T-cell (primary cell): Measurements from ENCODE around the gene STIM1. TPM values are rescaled to one million over a fixed set of nuclear protein-coding genes. Genes with fewer than 3 reads are reported as not detected.

ENCODE experiments used
- ATAC-seq, 4 experiments: fragments of 200-7000 bp in 3 of 4; fragments of 150-1000 bp in 1 of 4; cut with Tn5 transposase; replicated peaks in 1 of 4; 1 replicate in 3 of 4; 2 replicates in 1 of 4; pipeline ENCODE4 v1.10.0; 2021; ENCODE audit warnings: moderate library complexity in 3 of 4, mild to moderate bottlenecking in 2 of 4, moderate number of reproducible peaks in 1 of 4
- CTCF ChIA-PET, 2 donors: fragments of 300-600 bp; sonication (Branson Sonifier 250); formaldehyde crosslinking; loops; one replicate each; lab custom pipeline; 2022; ENCODE audit warnings: antibody characterized with exemption in 2 of 2; lab: Charles Lee
- POLR2A ChIA-PET, 2 donors: fragments of 300-600 bp; sonication (Branson Sonifier 250); formaldehyde crosslinking; loops; one replicate each; lab custom pipeline; 2022; ENCODE audit warnings: antibody characterized with exemption in 2 of 2; lab: Charles Lee
- DNase-seq, 35 experiments: peaks; one replicate each; pipeline versions ENCODE4 v3.0.0 to v3.0.0-alpha.2; 2013 to 2023
- H3K27ac ChIP-seq: one replicate; pipeline ENCODE4 v1.5.1; 2013; ENCODE audit warnings: low read length
- H3K27me3 ChIP-seq, 2 experiments: replicated peaks in 1 of 2; 1 replicate in 1 of 2; 2 replicates in 1 of 2; pipeline versions ENCODE4 v1.6.1 to v1.7.0; 2013; ENCODE audit warnings: low read length in 1 of 2, mixed read lengths in 1 of 2; ENCODE audit not compliant: control insufficient read depth in 2 of 2, insufficient read depth in 2 of 2; ENCODE audit errors: extremely low read depth in 1 of 2
- H3K36me3 ChIP-seq, 2 donors: 1 replicate in 1 of 2; 2 replicates in 1 of 2; pipeline versions ENCODE4 v1.6.1 to v1.7.0; 2013; ENCODE audit warnings: low read length in 1 of 2; ENCODE audit not compliant: control insufficient read depth in 2 of 2, insufficient read depth in 1 of 2; ENCODE audit errors: extremely low read depth in 1 of 2
- H3K4me1 ChIP-seq, 2 experiments: 1 replicate in 1 of 2; 2 replicates in 1 of 2; pipeline versions ENCODE4 v1.6.1 to v1.7.0; 2013; ENCODE audit warnings: low read length in 2 of 2, mixed read lengths in 1 of 2; ENCODE audit not compliant: insufficient read depth in 2 of 2, control insufficient read depth in 1 of 2; ENCODE audit errors: extremely low read depth in 1 of 2
- H3K4me3 ChIP-seq, 2 donors: 1 replicate in 1 of 2; 2 replicates in 1 of 2; pipeline versions ENCODE4 v1.5.1 to v1.7.0; 2013; ENCODE audit warnings: mild to moderate bottlenecking in 2 of 2, low read length in 1 of 2, moderate library complexity in 1 of 2; ENCODE audit not compliant: control insufficient read depth in 1 of 2; ENCODE audit errors: extremely low read depth in 1 of 2
- H3K9me3 ChIP-seq: 2 replicates; pipeline ENCODE4 v1.7.0; 2013
- H3K27ac Mint-ChIP-seq, 2 donors: one replicate each; pipeline ENCODE4 v1.8.0; 2020 to 2021; ENCODE audit warnings: mild to moderate bottlenecking in 2 of 2, mixed read lengths in 2 of 2
- H3K27me3 Mint-ChIP-seq, 2 donors: one replicate each; pipeline ENCODE4 v1.8.0; 2021 to 2022; ENCODE audit warnings: mixed read lengths in 2 of 2
- H3K36me3 Mint-ChIP-seq: one replicate; pipeline ENCODE4 v1.8.0; 2021; ENCODE audit warnings: mixed read lengths
- H3K4me1 Mint-ChIP-seq, 3 donors: one replicate each; pipeline ENCODE4 v1.8.0; 2020 to 2022; ENCODE audit warnings: mixed read lengths in 3 of 3, mild to moderate bottlenecking in 1 of 3
- H3K4me3 Mint-ChIP-seq, 3 donors: one replicate each; pipeline ENCODE4 v1.8.0; 2020 to 2022; ENCODE audit warnings: mild to moderate bottlenecking in 3 of 3, mixed read lengths in 3 of 3, moderate library complexity in 3 of 3
- H3K9me3 Mint-ChIP-seq, 3 donors: one replicate each; pipeline ENCODE4 v1.8.0; 2020 to 2022; ENCODE audit warnings: mixed read lengths in 3 of 3
- WGBS: methylation state at CpG from one replicate; pipeline ENCODE4 v1.1.5; 2013; ENCODE audit warnings: missing lambda C conversion rate; ENCODE audit not compliant: insufficient coverage; 5-methylcytosine and 5-hydroxymethylcytosine counted together
- total RNA-seq, 35 experiments: library from RNA in 6 of 35; stranded (reverse) in 6 of 35; fragments of 120-200 nt in 1 of 35; gene quantifications; one replicate each; pipeline versions ENCODE4 v1.2.1 to v1.2.4 and lab custom pipeline; 2013 to 2026

Gene STIM1
- total RNA-seq, 5 donors from 2014 or later (not counting 1 experiment from before 2014, with no cell fraction given), result 87.6 to 139 (median 94.5) TPM

DNA sequence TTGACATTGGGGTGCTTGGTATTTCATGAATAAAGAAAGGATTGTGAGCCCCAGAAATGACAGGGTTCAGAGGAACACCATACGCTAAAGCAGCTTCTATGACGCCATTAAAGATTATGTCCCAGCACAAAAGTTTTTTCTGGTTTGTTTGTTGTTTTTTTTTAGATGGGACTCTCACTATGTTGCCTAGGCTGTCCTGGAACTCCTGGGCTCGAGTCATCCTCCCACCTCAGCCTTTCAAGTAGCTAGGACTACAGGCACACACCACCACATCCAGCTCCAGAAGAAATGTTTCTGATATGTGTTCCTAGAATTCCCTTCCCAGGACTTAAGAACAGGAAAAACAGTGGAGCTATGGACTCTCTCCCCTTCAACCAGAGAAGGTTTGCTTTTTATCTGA is 12.1 kb upstream of the STIM1 start:
- Mint-ChIP-seq H3K36me3 (peaks cover 6% of the 10 kb centered on the region), H3K9me3 (no peaks in the 10 kb centered on the region), H3K27me3 (no peaks in the 10 kb centered on the region), H3K4me3 (no peak overlapping the region), H3K4me1 (peaks cover 41 to 45% (median 41%) of the 10 kb centered on the region in 3 donors), H3K27ac (peak overlapping the region; percentile 49 to 66)
- CTCF ChIA-PET, result interaction anchor here in 1 of 2 donors (1.9 to 9.9 kb wide), 2 partner anchors 9 to 229 kb away, joined by 6 to 248 read pairs; partner anchors contain the start of gene STIM1
- DNase-seq (no peak), ATAC-seq (no peak)
- Histone ChIP-seq H3K9me3 (no peaks in the 10 kb centered on the region), H3K36me3 (peaks cover 0 to 5% of the 10 kb centered on the region in 2 donors), H3K27ac (no peak overlapping the region), H3K27me3 (no peaks in the 10 kb centered on the region), H3K4me1 (peaks cover 28 to 32% of the 10 kb centered on the region in 2 experiments), H3K4me3 (no peak overlapping the region)
- POLR2A ChIA-PET, result interaction anchor here (0.7 to 1.4 kb wide), 3 partner anchors 11 to 230 kb away, joined by 3 to 5 read pairs (median 4); no protein-coding TSS in a partner anchor
- WGBS, result 100% methylated on average over 2 of the region's 3 CpGs

DNA sequence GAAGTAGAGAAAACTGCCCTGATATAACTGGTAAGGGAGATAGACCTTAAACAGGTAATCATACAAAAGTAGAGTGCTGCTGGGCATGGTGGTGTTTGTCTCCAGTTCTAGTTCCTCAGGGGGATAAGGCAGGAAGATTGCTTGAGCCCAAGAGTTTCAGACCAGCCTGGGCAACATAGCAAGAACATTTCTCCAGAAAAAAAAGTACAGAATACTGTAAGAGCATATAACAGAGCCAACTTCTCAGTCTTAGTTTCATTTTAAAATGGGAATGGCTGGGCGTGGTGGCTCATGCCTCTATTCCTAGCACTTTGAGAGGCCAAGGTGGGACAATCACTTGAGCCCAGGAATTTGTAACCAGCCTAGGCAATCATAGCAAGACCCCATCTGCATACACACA is 10.2 kb upstream of the STIM1 start:
- no peak overlapping the region for H3K27ac ChIP-seq
- no peaks in the 10 kb centered on the region for H3K36me3 ChIP-seq
- CTCF ChIA-PET, result interaction anchor here (1.2 to 2.6 kb wide), 4 partner anchors 9 to 227 kb away, joined by 5 to 13 read pairs (median 6); partner anchors contain the start of gene STIM1 (in 1 of the 2)
- Mint-ChIP-seq H3K4me1 (peaks cover 32 to 36% (median 34%) of the 10 kb centered on the region in 3 donors), H3K4me3 (no peak overlapping the region), H3K27ac (no peak overlapping the region), H3K27me3 (no peaks in the 10 kb centered on the region), H3K9me3 (no peaks in the 10 kb centered on the region), H3K36me3 (no peaks in the 10 kb centered on the region)
- ATAC-seq, result no peak
- H3K4me1 ChIP-seq, result peaks cover 13 to 25% of the 10 kb centered on the region in 2 experiments
- no peaks in the 10 kb centered on the region for H3K9me3 ChIP-seq
- no peak for DNase-seq
- H3K27me3 ChIP-seq, result no peaks in the 10 kb centered on the region
- POLR2A ChIA-PET, result interaction anchor here in 1 of 2 donors (0.5 kb wide), 1 partner anchor 60 kb away, joined by 4 read pairs; no protein-coding TSS in a partner anchor
- no peak overlapping the region for H3K4me3 ChIP-seq
- WGBS, result no CpG with 5 or more reads among the region's 1 CpG

DNA sequence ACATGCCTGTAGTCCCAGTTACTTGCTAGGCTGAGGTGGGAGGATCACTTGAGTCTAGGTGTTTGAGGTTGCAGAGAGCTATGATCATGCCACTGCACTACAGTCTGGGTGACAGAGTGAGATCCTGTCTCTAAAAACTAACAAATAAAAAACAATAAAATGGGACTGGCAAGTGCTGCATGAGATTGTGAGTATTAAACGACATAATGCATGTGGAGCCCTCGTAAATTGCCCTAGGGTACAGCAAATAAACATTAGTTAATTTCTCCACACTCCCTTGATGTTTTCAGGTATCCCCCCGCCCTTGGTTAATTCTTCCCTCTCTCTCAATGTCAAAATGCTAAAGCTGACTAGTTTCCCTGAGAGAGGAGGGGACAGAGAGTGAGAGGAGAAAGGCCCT is 9.8 kb upstream of the STIM1 start:
- no peak overlapping the region for H3K4me3 Mint-ChIP-seq
- H3K9me3 Mint-ChIP-seq, result no peaks in the 10 kb centered on the region
- no peak overlapping the region for H3K27ac Mint-ChIP-seq
- Histone ChIP-seq H3K4me1 (peaks cover 13 to 25% of the 10 kb centered on the region in 2 experiments), H3K27ac (no peak overlapping the region), H3K4me3 (no peak overlapping the region), H3K36me3 (no peaks in the 10 kb centered on the region), H3K27me3 (no peaks in the 10 kb centered on the region), H3K9me3 (no peaks in the 10 kb centered on the region)
- CTCF ChIA-PET, result interaction anchor here in 1 of 2 donors (1.2 to 2.6 kb wide), 2 partner anchors 9 to 227 kb away, joined by 6 to 13 read pairs; partner anchors contain the start of gene STIM1
- WGBS, result no CpG with 5 or more reads among the region's 3 CpGs
- POLR2A ChIA-PET, result no interaction called here
- H3K27me3 Mint-ChIP-seq, result no peaks in the 10 kb centered on the region
- no peak for ATAC-seq
- no peak for DNase-seq
- H3K36me3 Mint-ChIP-seq, result no peaks in the 10 kb centered on the region
- H3K4me1 Mint-ChIP-seq, result peaks cover 32 to 37% (median 34%) of the 10 kb centered on the region in 3 donors

DNA sequence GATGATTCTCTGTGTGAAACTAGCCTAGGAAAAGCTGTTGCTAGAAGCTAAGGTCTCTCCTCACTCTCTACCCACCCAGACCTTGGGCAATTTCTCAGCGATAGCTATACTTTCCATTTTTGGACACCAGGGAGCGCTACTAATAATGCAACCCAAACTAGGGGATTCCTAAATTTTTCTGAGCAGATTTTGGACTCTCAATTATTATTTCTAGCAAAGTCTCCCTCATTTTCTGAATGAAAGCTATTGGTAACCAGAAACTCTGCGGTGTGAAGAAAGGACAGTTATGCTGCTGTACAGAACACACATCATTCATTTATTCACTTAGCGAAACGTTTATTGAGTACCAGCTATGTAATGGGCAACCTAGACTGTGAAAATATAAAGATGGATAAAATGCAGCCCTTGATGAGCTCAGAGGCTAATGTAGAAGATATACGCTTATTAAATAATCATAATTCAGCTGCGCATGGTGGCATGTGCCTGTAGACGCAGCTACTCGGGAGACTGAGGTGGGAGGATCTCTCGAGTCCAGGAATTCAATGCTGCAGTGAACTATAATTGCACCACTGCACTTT is 6.1 kb upstream of the STIM1 start:
- ChIA-PET POLR2A (interaction anchor here (0.6 to 1.6 kb wide), 3 partner anchors 9 to 217 kb away, joined by 4 to 9 read pairs (median 5); no protein-coding TSS in a partner anchor), CTCF (interaction anchor here (0.5 to 9.2 kb wide), 52 partner anchors 8 to 252 kb away, joined by 3 to 248 read pairs (median 5); partner anchors contain the start of genes PGAP2 (in 1 of the 2) and RHOG (in 1 of the 2))
- Histone ChIP-seq H3K27me3 (no peaks in the 10 kb centered on the region), H3K4me1 (peaks cover 25 to 37% of the 10 kb centered on the region in 2 experiments), H3K27ac (no peak overlapping the region), H3K36me3 (no peaks in the 10 kb centered on the region), H3K9me3 (no peaks in the 10 kb centered on the region), H3K4me3 (no peak overlapping the region)
- WGBS, result 42% methylated on average over 2 of the region's 10 CpGs
- peak; percentile 49 to 68 (median 64) for ATAC-seq
- H3K9me3 Mint-ChIP-seq, result no peaks in the 10 kb centered on the region
- H3K4me3 Mint-ChIP-seq, result no peak overlapping the region
- no peaks in the 10 kb centered on the region for H3K27me3 Mint-ChIP-seq
- H3K4me1 Mint-ChIP-seq, result peaks cover 41 to 58% (median 42%) of the 10 kb centered on the region in 3 donors
- H3K27ac Mint-ChIP-seq, result peak overlapping the region; percentile 19 to 23
- no peaks in the 10 kb centered on the region for H3K36me3 Mint-ChIP-seq
- DNase-seq, result peak in 16 of 35 experiments; percentile 31 to 82 (median 46)

DNA sequence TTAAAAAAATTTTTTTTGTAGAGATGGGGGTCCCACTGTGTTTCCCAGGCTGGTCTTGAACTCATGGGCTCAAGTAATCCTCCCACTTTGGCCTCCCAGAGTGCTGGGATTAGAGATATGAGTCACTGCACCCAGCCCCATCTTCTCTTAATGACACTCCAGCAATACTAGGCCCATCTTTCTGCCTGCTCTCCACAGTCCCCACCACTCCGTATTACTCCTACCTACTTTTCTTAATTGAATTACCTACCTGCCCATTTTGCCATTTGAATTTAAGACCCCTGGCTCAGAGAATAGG is 2.0 kb upstream of the STIM1 start:
- ATAC-seq, result no peak
- Histone ChIP-seq H3K9me3 (no peaks in the 10 kb centered on the region), H3K36me3 (no peaks in the 10 kb centered on the region), H3K27me3 (no peaks in the 10 kb centered on the region), H3K27ac (peak overlapping the region; percentile 96), H3K4me1 (peaks cover 38 to 47% of the 10 kb centered on the region in 2 experiments), H3K4me3 (no peak overlapping the region)
- DNase-seq, result no peak
- WGBS, result no CpG with 5 or more reads among the region's 1 CpG
- ChIA-PET CTCF (interaction anchor here (0.6 to 9.2 kb wide), 13 partner anchors 8 to 240 kb away, joined by 3 to 248 read pairs (median 9); partner anchors contain the start of gene RHOG (in 2 of the 2)), POLR2A (interaction anchor here (0.6 to 4.8 kb wide), 6 partner anchors 9 to 219 kb away, joined by 4 to 58 read pairs (median 5); partner anchors contain the start of gene RHOG (in 1 of the 2))
- H3K9me3 Mint-ChIP-seq, result no peaks in the 10 kb centered on the region
- H3K27ac Mint-ChIP-seq, result peak overlapping the region; percentile 99
- H3K27me3 Mint-ChIP-seq, result no peaks in the 10 kb centered on the region
- peak overlapping the region in 1 of 3 donors; percentile 99 for H3K4me3 Mint-ChIP-seq
- H3K4me1 Mint-ChIP-seq, result peaks cover 51 to 67% (median 60%) of the 10 kb centered on the region in 3 donors
- H3K36me3 Mint-ChIP-seq, result peaks cover 2% of the 10 kb centered on the region

DNA sequence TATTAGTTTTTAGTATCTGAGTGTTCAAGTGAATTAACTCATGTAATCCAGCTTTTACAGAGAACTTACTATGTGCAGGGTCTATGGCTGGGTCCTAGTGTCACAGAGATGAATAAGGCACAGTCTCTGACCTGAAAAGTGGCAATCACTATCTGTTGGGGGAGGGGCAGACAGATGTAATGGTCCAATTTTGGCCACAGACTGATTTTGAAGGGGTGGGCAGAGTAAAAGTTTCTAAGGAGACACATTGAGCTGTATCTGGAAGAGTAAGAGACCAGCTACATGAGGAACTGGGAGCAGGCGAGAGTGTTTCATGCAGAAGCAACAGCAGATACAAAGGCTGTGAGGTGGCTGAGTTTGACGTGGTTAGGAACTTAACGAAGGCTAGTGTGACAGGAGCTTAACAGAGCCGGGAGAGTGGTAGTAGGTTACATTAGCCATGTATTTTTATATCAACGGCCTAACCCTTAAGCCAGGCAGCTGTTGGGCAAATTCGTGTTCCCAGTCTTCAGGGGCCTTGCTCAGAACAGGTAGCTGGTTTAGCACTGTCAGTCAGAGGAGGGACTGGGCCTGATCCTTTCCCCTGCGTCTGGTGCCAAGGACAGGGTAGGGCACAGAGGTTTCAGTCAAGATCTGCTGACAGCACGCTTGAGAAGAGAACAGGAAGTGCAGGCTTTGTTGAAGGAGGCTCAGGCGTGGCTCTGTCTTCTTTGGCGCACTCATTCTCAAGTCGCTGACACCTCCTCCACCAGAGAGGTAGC is 1.4 kb upstream of the STIM1 start:
- WGBS, result 3% methylated on average over 5 of the region's 11 CpGs
- H3K27me3 Mint-ChIP-seq, result no peaks in the 10 kb centered on the region
- peak overlapping the region; percentile 85 to 94 for H3K4me3 ChIP-seq
- ChIA-PET CTCF (interaction anchor here (0.5 to 9.2 kb wide), 48 partner anchors 8 to 243 kb away, joined by 3 to 248 read pairs (median 5); partner anchors contain the start of genes RHOG (in 2 of the 2) and PGAP2 (in 1 of the 2)), POLR2A (interaction anchor here (0.5 to 4.8 kb wide), 19 partner anchors 10 to 242 kb away, joined by 3 to 58 read pairs (median 4); partner anchors contain the start of gene RHOG (in 2 of the 2))
- peak overlapping the region; percentile 87 to 99 (median 88) for H3K4me3 Mint-ChIP-seq
- no peaks in the 10 kb centered on the region for H3K9me3 ChIP-seq
- peak; percentile 56 to 88 (median 74) for DNase-seq
- H3K27me3 ChIP-seq, result no peaks in the 10 kb centered on the region
- H3K4me1 ChIP-seq, result peaks cover 44 to 52% of the 10 kb centered on the region in 2 experiments
- H3K4me1 Mint-ChIP-seq, result peaks cover 54 to 69% (median 62%) of the 10 kb centered on the region in 3 donors
- H3K27ac ChIP-seq, result peak overlapping the region; percentile 96
- no peaks in the 10 kb centered on the region for H3K36me3 ChIP-seq
- peak overlapping the region; percentile 99 for H3K27ac Mint-ChIP-seq
- peak; percentile 66 to 71 (median 70) for ATAC-seq
- H3K36me3 Mint-ChIP-seq, result peaks cover 2% of the 10 kb centered on the region
- H3K9me3 Mint-ChIP-seq, result no peaks in the 10 kb centered on the region
